ENCODE measurements around the gene TREM1.
A peak's percentile ranks its signal among the peaks of the same experiment; 100 is the strongest.
"Not testable (repeated sequence)": the region's sequence is repeated elsewhere in the genome, so short reads cannot be mapped to it uniquely, and the experiment has no call there.

The TREM1 gene

GRCh38 chr6:41286544-41287346 is at the start of gene TREM1:
TREM1 (minus strand) TSS chr6:41286682; CDS start chr6:41286655, 27 bp downstream.
- DNase-seq: no peak

GRCh38 chr6:41335943-41336342 is 49.5 kb upstream of the TREM1 start:
- no peak for DNase-seq

- no peak for DNase-seq
Observed at GRCh38 chr6:41335296-41335695, 48.8 kb upstream of the TREM1 start, which contains the start of gene NCR2. NCR2 (plus strand) TSS chr6:41335608; CDS start chr6:41335877, 269 bp downstream.

- DNase-seq: no peak
Observed at GRCh38 chr6:41334482-41335040, 48.1 kb upstream of the TREM1 start.

- no peak for DNase-seq
Observed at GRCh38 chr6:41332842-41333736, 46.6 kb upstream of the TREM1 start.

GRCh38 chr6:41332241-41332640 is 45.8 kb upstream of the TREM1 start:
- DNase-seq: no peak

- no peak for DNase-seq
Observed at GRCh38 chr6:41331401-41332150, 45.1 kb upstream of the TREM1 start.

GRCh38 chr6:41327177-41327576 is 40.7 kb upstream of the TREM1 start:
- DNase-seq: no peak

- no peak for DNase-seq
Observed at GRCh38 chr6:41326092-41326491, 39.6 kb upstream of the TREM1 start.

- no peak for DNase-seq
Observed at GRCh38 chr6:41325446-41326066, 39.1 kb upstream of the TREM1 start.

GRCh38 chr6:41321183-41321582 is 34.7 kb upstream of the TREM1 start:
- DNase-seq: no peak

- DNase-seq: peak; percentile 84
Observed at GRCh38 chr6:41318654-41319565, 32.4 kb upstream of the TREM1 start.

- no peak for DNase-seq
Observed at GRCh38 chr6:41318261-41318653, 31.8 kb upstream of the TREM1 start.

- DNase-seq: no peak
Observed at GRCh38 chr6:41315943-41316620, 29.6 kb upstream of the TREM1 start.

- no peak for DNase-seq
Observed at GRCh38 chr6:41315203-41315602, 28.7 kb upstream of the TREM1 start.

GRCh38 chr6:41306187-41306854 is 19.8 kb upstream of the TREM1 start:
- no peak for DNase-seq

GRCh38 chr6:41302638-41303037 is 16.2 kb upstream of the TREM1 start:
- no peak for DNase-seq

GRCh38 chr6:41298785-41299502 is 12.5 kb upstream of the TREM1 start:
- no peak for DNase-seq

GRCh38 chr6:41297248-41297647 is 10.8 kb upstream of the TREM1 start:
- DNase-seq: not testable (repeated sequence)
